Uterus (tissue), 4 donors: ENCODE measurements around the gene MYH16. TPM values are rescaled to one million over a fixed set of nuclear protein-coding genes. Genes with fewer than 3 reads are reported as not detected.

ENCODE experiments used
- DNase-seq, 2 donors: peaks; one replicate each; pipeline ENCODE4 v3.0.0-alpha.2; 2019 to 2020
- H3K27ac ChIP-seq, 2 donors: fragments of 200-600 bp; sonication (generic); 1 replicate in 1 of 2; 2 replicates in 1 of 2; pipeline ENCODE4 v1.5.1; 2016 to 2018
- H3K27me3 ChIP-seq, 2 donors: fragments of 200-600 bp; sonication (generic); one replicate each; pipeline ENCODE4 v1.5.1; 2018 to 2019; ENCODE audit warnings: control low read depth in 1 of 2
- H3K36me3 ChIP-seq, 2 donors: fragments of 200-600 bp; sonication (generic); one replicate each; pipeline ENCODE4 v1.5.1; 2019; ENCODE audit warnings: control low read depth in 1 of 2
- H3K4me1 ChIP-seq, 2 donors: fragments of 200-600 bp; sonication (generic); one replicate each; pipeline ENCODE4 v1.5.1; 2018 to 2019; ENCODE audit warnings: control low read depth in 1 of 2
- H3K4me3 ChIP-seq, 2 donors: fragments of 200-600 bp; sonication (generic); 1 replicate in 1 of 2; 2 replicates in 1 of 2; pipeline ENCODE4 v1.5.1; 2018 to 2019; ENCODE audit warnings: mild to moderate bottlenecking in 1 of 2
- H3K9me3 ChIP-seq, 2 donors: fragments of 200-600 bp; sonication (generic); one replicate each; pipeline ENCODE4 v1.5.1; 2019; ENCODE audit warnings: control low read depth in 1 of 2
- POLR2A ChIP-seq, 2 donors: fragments of 450-650 bp; IDR thresholded peaks; one replicate each; pipeline ENCODE4 v1.6.1; 2016; ENCODE audit warnings: antibody characterized with exemption in 2 of 2, mild to moderate bottlenecking in 1 of 2, moderate library complexity in 1 of 2
- intact Hi-C: fragments of 100-400 bp; cut with DNase I; formaldehyde crosslinking; loops from one replicate; pipeline ENCODE4 v1.15.1; 2023; ENCODE audit warnings: low total_unique reads
- total RNA-seq, 4 donors: library from RNA; depleted of rRNA in 3 of 4; stranded (reverse); fragments of >200 nt in 3 of 4; gene quantifications; one replicate each; pipeline versions ENCODE4 v1.1.0 to v1.2.4, GENCODE V29; 2014 to 2023
- TF ChIP-seq, protein P1 (sequence below), 4 experiments: fragments of 200-600 bp in 2 of 4; fragments of 450-650 bp in 2 of 4; sonication (generic) in 2 of 4; IDR thresholded peaks; one replicate each; pipeline ENCODE4 v1.5.1; 2016 to 2019; ENCODE audit warnings: antibody characterized with exemption in 4 of 4, mild to moderate bottlenecking in 2 of 4, moderate library complexity in 1 of 4
- donor health status: DM: yes; HTN: yes; CAD: no.

MYH16 gene
- total RNA-seq, 4 donors from 2014 or later = not detected

DNA sequence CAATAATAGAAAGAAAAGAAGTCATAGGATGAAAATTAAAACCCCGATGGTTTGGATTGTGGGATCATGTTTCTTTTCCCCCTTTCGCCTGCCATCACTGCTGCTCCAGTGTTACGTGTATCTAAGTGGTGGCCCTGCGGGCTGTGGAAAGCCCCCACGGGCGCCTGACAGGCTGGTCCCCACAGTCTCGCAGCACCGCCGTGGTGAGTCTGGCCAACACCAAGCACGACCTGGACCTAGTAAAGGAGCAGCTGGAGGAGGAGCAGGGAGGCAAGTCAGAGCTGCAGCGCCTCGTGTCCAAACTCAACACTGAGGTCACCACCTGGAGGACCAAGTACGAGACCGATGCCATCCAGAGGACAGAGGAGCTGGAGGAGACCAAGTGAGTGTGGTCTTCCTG is 19.5 kb downstream of the MYH16 start:
- DNase-seq = no peak
- intact Hi-C loops = no loop called here
- no peaks in the 10 kb centered on the region for H3K27me3 ChIP-seq
- no peaks in the 10 kb centered on the region for H3K9me3 ChIP-seq
- no peak overlapping the region for H3K4me3 ChIP-seq
- no peaks in the 10 kb centered on the region for H3K4me1 ChIP-seq
- H3K27ac ChIP-seq = no peak overlapping the region
- no peaks in the 10 kb centered on the region for H3K36me3 ChIP-seq
- TF ChIP-seq POLR2A (IDR thresholded peaks at IDR 0.05) = no peak
- TF ChIP-seq, protein P1, sequence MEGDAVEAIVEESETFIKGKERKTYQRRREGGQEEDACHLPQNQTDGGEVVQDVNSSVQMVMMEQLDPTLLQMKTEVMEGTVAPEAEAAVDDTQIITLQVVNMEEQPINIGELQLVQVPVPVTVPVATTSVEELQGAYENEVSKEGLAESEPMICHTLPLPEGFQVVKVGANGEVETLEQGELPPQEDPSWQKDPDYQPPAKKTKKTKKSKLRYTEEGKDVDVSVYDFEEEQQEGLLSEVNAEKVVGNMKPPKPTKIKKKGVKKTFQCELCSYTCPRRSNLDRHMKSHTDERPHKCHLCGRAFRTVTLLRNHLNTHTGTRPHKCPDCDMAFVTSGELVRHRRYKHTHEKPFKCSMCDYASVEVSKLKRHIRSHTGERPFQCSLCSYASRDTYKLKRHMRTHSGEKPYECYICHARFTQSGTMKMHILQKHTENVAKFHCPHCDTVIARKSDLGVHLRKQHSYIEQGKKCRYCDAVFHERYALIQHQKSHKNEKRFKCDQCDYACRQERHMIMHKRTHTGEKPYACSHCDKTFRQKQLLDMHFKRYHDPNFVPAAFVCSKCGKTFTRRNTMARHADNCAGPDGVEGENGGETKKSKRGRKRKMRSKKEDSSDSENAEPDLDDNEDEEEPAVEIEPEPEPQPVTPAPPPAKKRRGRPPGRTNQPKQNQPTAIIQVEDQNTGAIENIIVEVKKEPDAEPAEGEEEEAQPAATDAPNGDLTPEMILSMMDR (IDR thresholded peaks at IDR 0.05) = no peak

- Histone ChIP-seq H3K4me3 (no peak overlapping the region), H3K9me3 (no peaks in the 10 kb centered on the region), H3K36me3 (no peaks in the 10 kb centered on the region), H3K27ac (no peak overlapping the region), H3K4me1 (no peaks in the 10 kb centered on the region), H3K27me3 (no peaks in the 10 kb centered on the region)
- intact Hi-C loops = no loop called here
- no peak for DNase-seq
- TF ChIP-seq POLR2A (IDR thresholded peaks at IDR 0.05) = no peak
Observed at GRCh38 chr7:99293167-99293566, 20.5 kb downstream of the MYH16 start.

- Histone ChIP-seq H3K27ac (no peak overlapping the region), H3K4me3 (no peak overlapping the region), H3K9me3 (no peaks in the 10 kb centered on the region), H3K4me1 (no peaks in the 10 kb centered on the region), H3K27me3 (no peaks in the 10 kb centered on the region), H3K36me3 (no peaks in the 10 kb centered on the region)
- DNase-seq = no peak
- intact Hi-C loops = no loop called here
- TF ChIP-seq, protein P1 (IDR thresholded peaks at IDR 0.05) = no peak
- no peak for TF ChIP-seq POLR2A (IDR thresholded peaks at IDR 0.05)
Observed at GRCh38 chr7:99293650-99294049, 21.0 kb downstream of the MYH16 start.

- Histone ChIP-seq H3K4me1 (no peaks in the 10 kb centered on the region), H3K36me3 (no peaks in the 10 kb centered on the region), H3K4me3 (no peak overlapping the region), H3K27me3 (no peaks in the 10 kb centered on the region), H3K27ac (no peak overlapping the region), H3K9me3 (no peaks in the 10 kb centered on the region)
- TF ChIP-seq POLR2A (IDR thresholded peaks at IDR 0.05) = no peak
- TF ChIP-seq, protein P1 (IDR thresholded peaks at IDR 0.05) = no peak
- intact Hi-C loops = no loop called here
- DNase-seq = no peak
Observed at GRCh38 chr7:99296471-99296870, 23.8 kb downstream of the MYH16 start.

DNA sequence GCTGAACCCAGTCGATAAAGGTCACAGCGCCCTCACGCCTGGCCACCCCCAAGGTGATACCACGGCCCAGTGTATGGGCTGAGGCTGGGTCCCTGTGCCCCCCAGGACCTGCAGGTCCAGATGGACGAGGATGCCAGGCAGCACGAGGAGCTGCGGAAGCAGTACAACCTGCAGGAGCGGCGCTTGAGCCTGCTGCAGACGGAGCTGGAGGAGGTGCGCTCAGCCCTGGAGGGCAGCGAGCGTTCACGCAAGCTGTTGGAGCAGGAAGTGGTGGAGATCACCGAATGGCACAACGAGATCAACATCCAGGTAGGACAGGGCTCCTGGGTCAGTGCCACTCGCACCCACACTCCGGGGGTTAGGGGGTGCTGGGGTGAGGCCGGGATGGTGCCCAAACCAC is 28.9 kb downstream of the MYH16 start:
- intact Hi-C loops = no loop called here
- DNase-seq = no peak
- Histone ChIP-seq H3K36me3 (no peaks in the 10 kb centered on the region), H3K4me3 (no peak overlapping the region), H3K27ac (no peak overlapping the region), H3K27me3 (no peaks in the 10 kb centered on the region), H3K9me3 (no peaks in the 10 kb centered on the region), H3K4me1 (no peaks in the 10 kb centered on the region)
- TF ChIP-seq, protein P1 (IDR thresholded peaks at IDR 0.05) = no peak
- no peak for TF ChIP-seq POLR2A (IDR thresholded peaks at IDR 0.05)
